WTC11 (cell line): ENCODE measurements around the gene OXER1.

Source experiments
- CREM ChIP-seq: sonication (generic); formaldehyde crosslinking; IDR thresholded peaks from 2 replicates; pipeline ENCODE4 v1.8.1; 2022; ENCODE audit warnings: mild to moderate bottlenecking, missing genetic modification reagents, moderate library complexity
- EMX1 ChIP-seq: fragments of 250-450 bp; sonication (Bioruptor Pico); IDR thresholded peaks from 2 replicates; pipeline ENCODE4 v1.8.0; 2021; ENCODE audit warnings: mild to moderate bottlenecking
- FOXJ3 ChIP-seq: sonication (generic); formaldehyde crosslinking; IDR thresholded peaks from 2 replicates; pipeline ENCODE4 v1.9.0; 2021; ENCODE audit warnings: missing genetic modification reagents, mild to moderate bottlenecking, borderline replicate concordance
- FOXK1 ChIP-seq: sonication (generic); formaldehyde crosslinking; IDR thresholded peaks from 2 replicates; pipeline ENCODE4 v1.8.0; 2022; ENCODE audit warnings: mild to moderate bottlenecking, moderate library complexity, missing genetic modification reagents
- TF ChIP-seq, protein P1 (sequence below): fragments of 200-600 bp; IDR thresholded peaks from 2 replicates; pipeline ENCODE4 v1.8.0; 2022; ENCODE audit warnings: antibody characterized with exemption
- TF ChIP-seq, protein P2 (sequence below): sonication (generic); formaldehyde crosslinking; conservative IDR thresholded peaks from 2 replicates; pipeline ENCODE4 v1.8.1; 2022; ENCODE audit warnings: mild to moderate bottlenecking, missing genetic modification reagents

DNA sequence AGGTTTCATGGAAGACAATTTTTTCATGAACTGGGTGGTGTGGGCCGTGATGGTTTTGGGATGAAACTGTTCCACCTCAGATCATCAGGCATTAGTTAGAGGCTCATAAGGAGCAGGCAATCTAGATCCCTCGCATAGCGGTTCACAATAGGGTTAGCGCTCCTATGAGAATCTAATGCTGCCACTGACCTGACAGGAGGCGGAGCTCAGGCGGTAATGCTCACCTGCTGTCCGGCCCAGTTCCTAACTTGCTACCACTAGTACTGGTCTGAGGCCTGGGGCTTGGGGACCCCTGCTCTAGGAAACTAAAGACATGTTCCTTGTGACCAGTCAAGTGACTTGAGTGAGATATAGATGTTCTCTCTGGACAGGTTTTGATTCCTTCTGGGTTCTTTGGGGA lies 49.2 kb downstream of the OXER1 start:
- TF ChIP-seq CREM (CRISPR knock-in tag) (no peak), FOXK1 (CRISPR knock-in tag) (no peak), EMX1 (CRISPR knock-in tag) (no peak), FOXJ3 (no peak)
- TF ChIP-seq, protein P1, sequence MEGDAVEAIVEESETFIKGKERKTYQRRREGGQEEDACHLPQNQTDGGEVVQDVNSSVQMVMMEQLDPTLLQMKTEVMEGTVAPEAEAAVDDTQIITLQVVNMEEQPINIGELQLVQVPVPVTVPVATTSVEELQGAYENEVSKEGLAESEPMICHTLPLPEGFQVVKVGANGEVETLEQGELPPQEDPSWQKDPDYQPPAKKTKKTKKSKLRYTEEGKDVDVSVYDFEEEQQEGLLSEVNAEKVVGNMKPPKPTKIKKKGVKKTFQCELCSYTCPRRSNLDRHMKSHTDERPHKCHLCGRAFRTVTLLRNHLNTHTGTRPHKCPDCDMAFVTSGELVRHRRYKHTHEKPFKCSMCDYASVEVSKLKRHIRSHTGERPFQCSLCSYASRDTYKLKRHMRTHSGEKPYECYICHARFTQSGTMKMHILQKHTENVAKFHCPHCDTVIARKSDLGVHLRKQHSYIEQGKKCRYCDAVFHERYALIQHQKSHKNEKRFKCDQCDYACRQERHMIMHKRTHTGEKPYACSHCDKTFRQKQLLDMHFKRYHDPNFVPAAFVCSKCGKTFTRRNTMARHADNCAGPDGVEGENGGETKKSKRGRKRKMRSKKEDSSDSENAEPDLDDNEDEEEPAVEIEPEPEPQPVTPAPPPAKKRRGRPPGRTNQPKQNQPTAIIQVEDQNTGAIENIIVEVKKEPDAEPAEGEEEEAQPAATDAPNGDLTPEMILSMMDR, result no peak
- TF ChIP-seq, protein P2, sequence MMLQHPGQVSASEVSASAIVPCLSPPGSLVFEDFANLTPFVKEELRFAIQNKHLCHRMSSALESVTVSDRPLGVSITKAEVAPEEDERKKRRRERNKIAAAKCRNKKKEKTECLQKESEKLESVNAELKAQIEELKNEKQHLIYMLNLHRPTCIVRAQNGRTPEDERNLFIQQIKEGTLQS (CRISPR knock-in tag), result no peak
